RPMI7951 (cell line): Measurements from ENCODE around the gene PPP1CC. TPM values are rescaled to one million over a fixed set of nuclear protein-coding genes. Genes with fewer than 3 reads are reported as not detected.

Experiments
- DNase-seq: peaks from one replicate; pipeline ENCODE4 v3.0.0-alpha.2; 2012; ENCODE audit warnings: low read depth
- total RNA-seq: library from RNA; depleted of rRNA; stranded (reverse); fragments of >200 nt; shearing (Covaris generic); gene quantifications from 2 replicates; pipeline ENCODE4 v1.2.3, GENCODE V29; 2014

PPP1CC gene
- total RNA-seq, 1 experiment from 2014 or later: 148 TPM

DNA sequence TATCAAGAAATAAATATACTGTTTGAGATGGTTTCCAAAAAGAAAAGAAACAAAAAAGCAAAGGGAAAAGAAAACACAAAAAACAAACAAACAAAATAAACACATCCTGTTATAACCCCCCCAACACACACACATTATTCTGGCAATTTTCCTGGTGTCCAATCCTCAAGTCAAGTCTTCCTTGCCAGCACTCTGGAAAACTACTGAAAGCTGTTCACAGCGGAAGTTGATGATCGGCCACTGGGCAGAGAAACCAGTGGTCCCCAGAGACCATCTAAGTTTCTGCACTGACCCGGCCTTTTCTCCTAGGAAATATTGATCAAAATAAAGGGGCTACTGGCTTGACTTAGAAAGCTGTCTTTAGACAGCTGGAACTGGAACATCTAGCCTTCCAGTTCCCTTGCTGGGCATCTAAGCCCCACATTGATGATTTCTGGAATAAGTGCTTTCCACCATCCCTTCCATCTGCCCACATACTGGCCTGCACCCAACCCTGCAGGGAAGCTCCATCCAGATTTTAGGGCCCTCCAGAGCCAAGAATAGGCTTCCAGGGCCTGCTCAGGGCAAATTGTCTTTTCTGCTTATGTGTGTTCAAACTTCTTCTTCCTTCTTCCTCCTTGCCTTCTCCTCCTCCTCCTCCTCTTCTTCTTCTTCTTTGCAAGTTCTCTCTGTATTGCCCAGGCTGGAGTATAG lies 11.6 kb upstream of the PPP1CC start:
- peak; percentile 24 for DNase-seq

DNA sequence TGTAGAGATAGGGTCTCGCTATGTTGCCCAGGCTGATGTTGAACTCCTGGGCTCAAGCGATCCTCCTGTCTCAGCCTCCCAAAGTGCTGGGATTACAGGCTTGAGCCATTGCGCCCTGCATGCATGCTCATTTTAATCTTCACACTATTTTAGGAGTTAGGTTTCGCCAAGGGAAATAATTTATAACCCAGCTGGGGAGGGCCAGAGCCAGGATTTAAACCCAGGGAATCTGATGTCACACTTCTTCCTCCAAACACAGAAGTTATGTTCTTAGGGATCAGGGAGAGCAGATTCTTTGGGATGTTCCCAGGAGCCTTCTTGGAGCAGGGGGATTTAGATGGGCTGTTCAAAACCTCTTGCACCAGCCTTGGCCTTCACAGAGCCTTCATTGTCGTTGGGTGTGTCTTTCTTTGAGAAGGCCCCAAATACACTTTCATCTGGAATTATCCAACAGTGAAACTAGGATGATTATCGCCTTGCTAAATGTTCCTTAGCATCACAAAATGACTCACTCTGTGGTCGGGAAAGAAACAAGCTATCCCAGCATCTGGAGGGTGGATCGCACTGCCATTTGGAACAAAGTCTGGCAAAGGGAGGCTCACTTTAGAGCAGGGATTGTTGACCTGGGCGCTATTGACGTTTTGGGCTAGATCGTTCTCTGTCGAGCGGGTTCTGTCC lies 8.2 kb upstream of the PPP1CC start:
- peak; percentile 82 for DNase-seq

DNA sequence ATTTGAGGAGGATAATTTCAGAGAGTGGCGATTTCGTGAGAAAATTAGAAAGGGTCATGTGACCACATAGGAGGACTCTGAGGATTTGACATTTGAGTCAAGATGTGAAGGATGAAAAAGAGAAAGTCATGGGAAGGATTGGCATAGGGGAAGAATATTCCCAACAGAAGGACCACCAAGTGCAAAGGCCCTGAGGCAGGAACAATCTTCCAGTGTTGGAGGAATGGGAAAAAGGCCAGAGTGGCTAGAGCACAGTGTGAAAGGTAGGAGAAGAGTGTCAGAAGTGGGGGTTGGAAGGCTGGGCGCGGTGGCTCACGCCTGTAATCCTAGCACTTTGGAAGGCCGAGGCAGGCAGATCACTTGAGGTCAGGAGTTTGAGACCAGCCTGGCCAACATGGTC lies 3.9 kb upstream of the PPP1CC start:
- DNase-seq: no peak

DNA sequence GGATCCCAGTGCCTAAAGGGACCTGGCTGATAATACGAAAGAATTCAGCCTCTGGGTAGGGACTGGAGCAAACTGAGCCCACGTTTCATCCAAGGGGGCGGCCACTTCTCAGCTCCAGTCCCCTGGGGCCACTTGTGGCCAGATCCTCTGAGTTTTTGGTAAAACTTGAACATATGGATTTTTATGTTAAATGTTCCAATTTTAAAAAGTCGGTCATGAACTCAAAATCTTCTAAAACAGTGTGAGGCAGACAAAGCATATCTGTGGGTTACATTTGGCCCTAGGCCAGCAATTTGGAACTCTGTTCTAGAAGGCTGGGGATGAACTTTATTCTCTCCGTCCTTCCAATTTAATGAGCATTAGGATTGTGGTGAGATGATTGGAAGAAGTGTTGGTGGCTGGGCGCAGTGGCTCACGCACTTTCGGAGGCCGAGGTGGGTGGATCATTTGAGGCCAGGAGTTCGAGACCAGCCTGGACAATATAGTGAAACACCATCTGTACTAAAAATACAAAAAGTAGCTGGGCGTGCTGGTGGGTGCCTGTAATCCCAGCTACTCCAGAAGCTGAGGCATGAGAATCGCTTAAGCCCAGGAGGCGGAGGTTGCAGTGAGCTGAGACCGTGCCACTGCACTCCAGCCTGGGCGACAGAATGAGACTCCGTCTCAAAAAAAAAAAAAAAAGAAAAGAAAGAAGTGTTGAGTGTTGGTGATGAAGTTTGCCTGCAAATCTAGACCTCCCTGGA lies 3.0 kb upstream of the PPP1CC start:
- peak; percentile 47 for DNase-seq

DNA sequence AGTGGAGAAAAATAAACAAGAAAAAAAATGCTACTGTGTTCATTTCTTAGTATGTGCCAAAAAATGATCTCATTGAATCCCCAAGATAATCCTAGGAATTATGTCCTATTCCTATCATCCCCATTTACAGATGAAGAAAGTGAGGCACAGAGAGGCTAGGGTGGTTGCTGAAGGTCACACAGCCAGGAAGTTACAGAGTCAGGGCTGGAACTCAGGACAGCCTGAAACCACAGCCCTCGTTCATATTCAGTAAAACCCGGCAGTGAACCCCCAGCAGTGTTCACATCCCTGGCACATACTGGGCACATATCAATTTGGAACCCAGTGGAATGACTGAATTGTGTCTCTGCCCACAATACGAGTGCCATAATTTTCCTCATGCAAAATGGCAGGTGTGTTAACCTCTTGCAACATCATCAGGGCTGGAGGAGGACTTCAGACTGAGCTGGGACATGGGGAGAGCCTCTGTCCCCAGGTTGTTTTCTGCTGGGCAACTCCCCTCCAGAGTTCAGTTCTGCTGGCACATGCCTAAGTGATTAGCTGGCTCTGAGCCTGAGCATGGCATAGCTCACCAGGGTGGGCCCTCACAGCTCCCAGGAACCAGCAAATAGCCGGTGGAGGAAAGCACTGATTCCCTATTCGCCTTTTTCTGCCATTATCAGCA lies 2.0 kb upstream of the PPP1CC start:
- DNase-seq: peak; percentile 49

DNA sequence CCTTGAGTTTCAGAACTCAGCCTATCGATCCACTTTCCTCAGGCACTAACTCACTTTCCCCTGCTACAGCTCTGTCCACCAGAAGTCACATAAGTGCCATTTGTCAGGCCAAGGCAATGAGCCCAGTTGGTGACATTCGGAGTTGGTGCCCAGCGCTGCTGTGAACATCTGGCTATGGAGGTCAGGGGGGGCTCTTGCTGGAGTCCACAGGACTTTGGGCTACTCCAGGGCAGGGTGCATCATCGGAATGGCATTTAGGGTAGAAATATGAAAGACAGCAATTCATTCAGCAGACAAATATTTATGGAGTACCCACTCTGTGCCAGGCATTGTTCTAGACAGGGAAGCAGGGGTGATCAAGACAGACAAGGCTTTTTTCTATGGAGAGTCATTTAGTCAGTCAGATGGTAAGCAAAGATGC lies 1.5 kb upstream of the PPP1CC start:
- DNase-seq: peak; percentile 74

DNA sequence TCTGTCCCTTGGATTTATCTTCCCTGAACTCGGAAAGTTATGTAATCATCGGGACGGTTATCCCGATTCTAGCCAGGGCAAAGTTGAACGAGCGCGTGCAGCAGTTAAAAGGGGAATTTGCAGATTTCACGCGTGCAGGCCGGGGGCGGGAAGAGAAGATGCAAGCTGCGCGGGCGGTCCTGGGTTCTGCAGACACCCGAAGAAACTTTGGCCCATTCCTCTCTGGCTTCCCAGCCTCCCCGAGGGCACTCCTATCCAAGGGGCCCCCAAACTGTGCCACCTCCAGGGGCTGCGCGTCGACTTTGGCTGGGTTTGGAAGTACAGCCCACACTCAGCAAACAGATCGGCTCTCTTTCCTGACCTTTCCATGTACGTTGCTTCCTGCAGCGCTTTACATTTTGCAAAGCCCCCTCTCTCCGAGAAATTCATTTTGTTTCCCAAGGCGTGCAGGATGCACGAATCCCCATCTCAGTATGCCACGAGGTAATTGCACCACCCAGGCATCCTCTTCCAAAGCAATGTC lies 941 bp upstream of the PPP1CC start:
- DNase-seq: peak; percentile 36

DNA sequence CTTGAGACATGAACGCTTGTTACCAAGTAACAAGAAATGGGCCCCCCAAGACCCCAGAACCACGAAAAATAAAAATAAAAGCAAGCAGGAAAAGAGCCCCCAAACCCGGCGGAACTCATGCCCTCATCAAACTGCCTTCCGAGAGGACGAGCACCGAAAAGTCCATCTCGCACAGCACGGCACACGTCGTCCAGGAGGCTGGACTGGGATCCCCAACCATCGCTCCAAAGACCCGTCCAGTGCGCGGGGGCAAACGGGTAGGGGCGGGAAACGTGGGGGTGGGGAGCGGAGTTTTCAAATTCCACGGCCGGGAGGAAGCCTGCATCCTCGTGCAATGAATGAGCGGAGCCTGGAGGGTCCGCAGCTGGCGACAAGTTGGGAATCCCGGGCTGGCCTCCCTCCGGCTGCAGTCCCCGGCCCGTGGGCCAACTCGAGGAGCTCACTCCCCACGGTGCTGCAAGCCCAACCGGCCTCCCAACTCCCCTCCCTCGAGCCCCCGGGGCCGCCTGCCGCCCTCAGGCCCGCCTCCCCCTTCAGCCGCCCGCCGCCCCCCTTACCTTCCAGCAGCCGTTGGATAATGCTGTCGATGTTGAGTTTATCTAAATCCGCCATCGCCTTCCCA lies 484 bp downstream of the PPP1CC start:
- DNase-seq: peak; percentile 6

DNA sequence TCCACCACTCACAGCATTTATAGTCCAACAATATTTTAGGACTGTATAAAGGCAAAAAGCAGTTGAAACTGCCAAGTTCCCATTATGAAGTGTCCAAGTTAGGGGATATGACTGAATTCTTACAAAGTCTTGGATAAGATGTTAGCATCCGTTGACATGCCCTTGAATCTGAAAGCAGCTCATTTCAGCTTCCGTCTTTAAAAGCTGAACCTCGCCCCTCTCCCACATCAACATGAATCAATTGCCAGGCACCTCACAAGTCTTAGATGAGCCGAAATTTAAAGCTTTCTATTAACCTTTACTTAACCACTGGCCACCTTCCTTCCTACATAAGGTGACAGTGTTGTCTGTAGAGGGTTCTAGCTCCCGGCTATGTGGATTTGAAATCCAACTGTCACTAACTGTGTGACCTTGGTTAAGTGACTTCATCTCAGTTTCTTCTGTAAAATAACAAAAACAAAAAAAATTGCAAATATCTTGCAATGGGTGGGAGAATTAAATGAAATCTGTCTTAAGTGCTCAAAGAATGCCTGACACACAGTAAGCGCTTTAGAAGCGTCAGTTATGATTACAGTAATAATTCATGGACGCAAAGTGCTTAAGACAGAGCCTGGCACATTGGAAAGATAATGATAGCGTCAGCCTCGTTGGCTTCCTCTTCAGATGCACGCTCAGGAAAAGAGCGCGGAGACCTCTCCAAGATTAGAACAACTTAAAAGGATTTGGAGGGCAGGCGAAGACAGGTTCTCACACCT lies 1.2 kb downstream of the PPP1CC start:
- DNase-seq: peak; percentile 18

DNA sequence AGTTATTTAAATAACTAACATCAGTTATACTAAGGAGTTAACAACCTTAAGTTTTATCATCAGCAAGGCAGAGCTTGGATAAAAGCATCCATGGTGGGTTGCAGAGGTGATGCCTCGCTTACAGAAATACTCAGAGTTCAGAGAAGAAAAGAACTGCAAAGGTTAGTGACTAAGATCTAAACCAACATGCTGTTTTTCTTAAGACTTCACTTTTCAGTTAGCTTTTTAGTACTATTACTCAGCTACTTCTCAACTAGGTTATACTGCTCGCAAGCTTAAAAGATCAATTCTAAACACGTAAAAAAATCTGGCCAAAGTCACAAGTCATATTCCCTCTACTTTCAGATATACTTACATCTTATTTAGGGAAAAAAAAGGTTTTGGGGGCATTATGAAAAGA lies 2.8 kb downstream of the PPP1CC start:
- DNase-seq: no peak

DNA sequence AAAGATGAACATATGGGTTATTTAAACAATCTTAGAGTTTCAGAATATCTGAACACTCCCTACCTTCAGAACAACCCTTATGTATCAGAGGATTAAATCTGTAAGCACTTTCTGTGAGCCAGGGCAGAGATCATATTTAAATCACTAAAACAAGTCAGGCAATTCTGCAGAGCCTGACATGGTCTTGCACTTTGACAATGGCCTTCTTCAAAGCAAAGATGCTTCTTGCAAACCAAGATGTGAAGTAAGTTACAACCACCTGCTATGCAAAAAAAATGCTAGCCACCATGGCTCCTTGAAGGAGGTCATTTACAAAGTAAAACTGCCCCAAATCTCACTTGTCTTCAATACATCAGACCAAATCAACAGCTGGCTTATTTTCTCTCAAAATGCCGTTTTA lies 3.2 kb downstream of the PPP1CC start:
- DNase-seq: no peak

DNA sequence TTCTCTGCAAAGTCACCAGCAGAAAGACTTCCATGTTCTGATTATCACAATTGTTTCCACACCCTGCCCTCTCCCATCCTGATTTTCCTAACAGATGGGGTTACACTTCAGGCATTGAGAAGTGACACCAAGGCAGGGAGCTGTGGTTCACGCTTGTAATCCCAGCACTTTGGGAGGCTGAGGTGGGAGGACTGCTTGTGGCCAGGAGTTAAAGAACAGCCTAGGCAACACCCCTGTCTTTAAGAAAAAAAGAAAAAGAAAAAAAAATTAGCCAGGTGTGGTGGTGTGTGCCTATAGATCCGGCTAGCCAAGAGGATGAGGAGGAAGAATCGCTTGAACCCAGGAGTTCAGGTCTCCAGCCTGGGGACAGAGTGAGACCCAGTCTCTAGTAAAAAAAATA lies 5.2 kb downstream of the PPP1CC start:
- DNase-seq: no peak

DNA sequence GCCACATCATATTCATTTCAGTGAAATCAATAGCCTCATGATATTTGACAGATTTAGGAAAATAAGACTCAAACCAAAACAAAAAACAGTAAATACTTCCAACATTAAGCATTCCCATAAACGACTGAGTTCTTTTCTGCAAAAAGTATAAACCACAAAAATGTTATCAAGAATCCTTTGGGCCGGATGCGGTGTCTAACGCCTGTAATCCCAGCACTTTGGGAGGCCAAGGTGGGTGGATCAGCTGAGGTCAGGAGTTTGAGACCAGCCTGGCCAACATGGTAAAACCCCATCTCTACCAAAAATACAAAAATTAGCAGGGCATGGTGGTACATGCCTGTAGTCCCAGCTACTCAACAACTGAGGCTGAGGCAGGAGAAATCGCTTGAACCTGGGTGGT lies 5.7 kb downstream of the PPP1CC start:
- peak; percentile 55 for DNase-seq

DNA sequence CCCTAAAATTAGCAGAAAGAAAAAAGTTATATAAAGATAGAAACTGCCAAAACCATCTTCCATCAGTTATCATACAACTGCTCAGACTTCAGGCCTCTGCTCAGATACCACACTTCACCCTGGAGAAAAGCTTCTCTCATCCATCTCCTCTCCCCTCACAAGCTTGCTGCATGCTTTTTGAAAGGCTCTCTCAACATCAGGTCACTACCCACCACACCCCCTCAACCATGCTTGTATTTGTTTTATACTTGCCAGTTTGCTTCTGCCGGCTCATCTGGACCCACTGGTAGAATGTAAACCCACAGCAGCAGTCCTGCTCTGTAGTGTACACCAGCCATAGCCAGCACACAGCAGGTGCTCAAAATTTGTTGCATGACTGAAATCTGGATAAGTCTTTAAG lies 8.8 kb downstream of the PPP1CC start:
- DNase-seq: no peak

DNA sequence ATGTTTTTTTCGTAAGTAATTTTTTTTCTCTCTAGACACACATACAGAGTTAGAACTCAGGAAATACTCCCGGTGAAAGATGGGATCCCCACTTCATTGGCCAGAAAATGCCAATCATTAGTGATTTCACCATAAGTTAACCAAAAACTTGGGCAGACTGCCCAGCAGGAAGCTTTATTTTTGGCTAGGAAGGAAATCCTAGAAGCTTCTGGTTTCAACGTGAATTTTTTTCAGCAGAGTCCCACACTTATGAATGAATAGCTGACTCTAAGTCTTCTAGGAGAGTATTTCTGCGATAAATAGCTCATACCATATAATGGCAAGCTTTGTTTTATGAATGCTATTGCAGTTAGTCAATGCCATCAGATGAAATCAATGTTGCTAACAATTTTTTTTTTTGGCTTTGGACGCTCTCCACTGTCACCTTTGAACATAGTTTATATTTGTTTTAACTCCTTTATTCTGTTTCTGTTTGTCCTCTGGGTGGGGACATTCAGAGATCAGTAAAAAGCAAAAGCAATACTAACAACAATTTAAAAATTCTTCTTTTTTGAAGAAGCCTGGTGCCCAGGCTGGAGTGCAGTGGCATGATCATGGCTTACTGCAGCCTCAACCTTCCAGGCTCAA lies 9.5 kb downstream of the PPP1CC start:
- DNase-seq: peak; percentile 62

DNA sequence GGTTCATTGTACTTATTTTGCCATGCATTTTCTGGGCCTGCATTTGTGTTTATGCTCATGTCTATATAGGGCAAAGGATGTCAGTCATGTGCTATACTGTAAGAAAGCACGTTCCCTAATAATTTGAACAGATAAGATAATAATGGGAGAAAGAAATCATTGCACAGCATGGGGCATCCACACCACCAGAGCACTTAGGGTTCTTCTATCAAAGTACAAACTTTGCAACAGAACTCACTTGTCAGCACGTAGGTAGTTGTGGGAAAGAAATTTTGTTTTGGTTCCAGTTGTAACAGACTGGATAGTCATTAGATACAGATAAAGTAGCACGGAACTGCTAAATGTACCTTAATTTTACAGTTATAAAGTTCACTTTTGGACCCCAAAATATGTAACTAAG lies 10.1 kb downstream of the PPP1CC start:
- no peak for DNase-seq

DNA sequence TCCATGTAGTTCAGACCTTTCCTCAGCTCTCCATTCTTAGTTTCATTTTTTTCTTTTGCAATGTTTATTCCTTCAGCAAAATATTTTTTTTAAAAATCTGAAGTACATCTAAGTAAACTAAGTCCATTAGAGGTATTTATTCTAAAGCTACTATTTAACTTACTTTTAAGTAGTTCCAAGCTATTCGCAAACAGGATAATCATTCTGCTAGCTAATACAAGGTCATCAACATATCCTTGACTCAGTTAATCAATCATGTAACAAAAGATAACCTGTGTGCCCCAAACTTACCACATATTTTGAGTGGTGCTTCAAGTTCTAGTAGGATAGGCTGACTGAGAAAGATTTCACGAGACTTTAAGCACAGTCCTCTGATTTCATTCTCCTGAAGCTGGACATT lies 11.2 kb downstream of the PPP1CC start:
- no peak for DNase-seq

DNA sequence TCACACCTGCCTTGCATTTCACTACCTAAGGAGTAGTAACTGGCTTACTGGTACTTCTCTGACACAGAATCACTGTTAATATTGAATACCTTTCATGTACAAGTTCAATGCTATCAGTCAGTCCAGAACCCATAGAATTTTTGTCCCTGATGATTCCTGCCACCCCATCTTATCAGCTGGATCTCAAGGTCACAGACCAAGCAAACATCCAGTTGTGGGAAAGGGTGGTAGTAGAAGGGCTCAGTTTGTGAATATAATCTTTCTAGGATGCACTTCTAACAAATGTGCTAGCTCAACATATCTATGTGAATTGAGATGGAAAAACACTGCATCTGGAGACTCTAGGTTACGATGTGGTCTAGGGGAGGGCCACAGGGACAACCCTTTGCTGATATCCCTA lies 14.1 kb downstream of the PPP1CC start:
- no peak for DNase-seq

DNA sequence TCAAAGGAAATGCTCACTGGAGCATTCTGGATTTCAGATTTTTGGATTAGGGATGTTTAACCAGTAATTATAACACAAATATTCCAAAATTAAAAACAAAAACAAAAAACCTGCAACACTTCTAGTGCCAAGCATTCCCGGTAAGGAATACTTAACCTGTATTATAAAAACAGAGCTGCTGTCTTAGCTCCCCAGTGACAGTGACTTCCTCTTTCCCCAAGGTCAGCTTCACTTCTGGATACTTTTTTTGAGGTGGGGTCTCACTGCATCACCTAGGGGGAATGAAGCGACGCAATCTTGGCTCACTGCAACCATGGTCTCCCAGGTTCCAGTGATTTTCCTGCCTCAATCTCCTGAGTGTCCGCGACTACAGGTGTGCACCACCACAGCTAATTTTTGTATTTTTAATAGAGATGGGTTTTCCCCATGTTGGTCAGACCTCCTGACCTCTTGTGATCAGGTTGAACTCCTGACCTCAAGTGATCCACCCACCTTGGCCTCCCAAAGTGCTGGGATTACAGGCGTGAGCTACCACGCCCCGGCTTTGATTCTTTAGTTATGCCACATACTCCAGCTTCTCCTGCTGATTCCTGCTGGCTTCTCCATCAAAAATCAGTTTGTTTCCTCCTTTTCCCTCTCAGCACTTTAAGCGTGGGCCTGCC lies 15.9 kb downstream of the PPP1CC start:
- DNase-seq: no peak

DNA sequence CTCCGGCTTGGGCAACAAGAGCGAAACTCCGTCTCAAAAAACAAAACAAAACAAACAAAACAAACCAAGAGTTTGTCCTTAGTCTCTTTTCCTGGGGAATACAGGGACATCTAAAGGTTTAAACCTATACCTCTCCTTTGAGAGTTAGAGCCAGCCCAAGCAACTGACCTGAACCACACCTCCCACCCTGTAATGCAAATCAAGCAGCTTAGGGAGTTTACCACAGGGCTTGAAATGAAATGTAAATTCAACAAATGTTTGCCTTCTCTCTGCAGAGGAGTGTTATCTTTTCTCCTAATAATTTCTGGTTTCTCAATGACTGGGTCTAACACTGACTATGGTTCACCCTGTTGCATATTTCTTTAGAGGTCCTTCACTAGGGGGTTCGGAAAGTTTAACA lies 16.7 kb downstream of the PPP1CC start:
- no peak for DNase-seq
